Stimulated activated CD4-positive, alpha-beta T cell treated with anti-CD3 and anti-CD28 coated beads, Interleukin-4, amount 100 ng/mL, for 4 hours (primary cell): ENCODE results near the gene RPS6KC1.
"Not testable (repeated sequence)": the region's sequence is repeated elsewhere in the genome, so short reads cannot be mapped to it uniquely, and the experiment has no call there.

Experiments
- DNase-seq, 2 experiments: peaks; one replicate each; pipeline ENCODE4 v3.0.0-alpha.2; 2020

Gene RPS6KC1

DNA sequence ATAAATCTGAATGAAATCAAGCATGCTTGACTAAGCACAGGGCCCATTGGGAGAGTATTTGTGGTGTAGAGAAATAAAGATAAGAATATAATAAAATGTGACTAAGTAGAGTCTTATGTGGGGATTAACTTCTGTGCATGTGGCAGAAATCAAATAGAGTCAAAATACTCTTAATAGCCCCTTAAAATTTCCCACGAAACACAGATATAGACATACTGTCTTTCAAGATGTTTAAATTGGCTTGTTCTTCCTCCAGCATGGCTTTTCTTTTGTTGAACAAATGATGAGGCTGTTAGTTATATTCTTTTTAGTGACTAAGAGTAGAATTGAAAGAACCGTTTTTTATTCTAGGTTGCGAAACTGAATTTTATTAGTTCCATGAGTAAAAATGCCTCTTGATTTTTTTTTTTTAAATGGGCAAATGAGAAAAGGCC is 112.3 kb downstream of the RPS6KC1 start:
- DNase-seq, result no peak

DNA sequence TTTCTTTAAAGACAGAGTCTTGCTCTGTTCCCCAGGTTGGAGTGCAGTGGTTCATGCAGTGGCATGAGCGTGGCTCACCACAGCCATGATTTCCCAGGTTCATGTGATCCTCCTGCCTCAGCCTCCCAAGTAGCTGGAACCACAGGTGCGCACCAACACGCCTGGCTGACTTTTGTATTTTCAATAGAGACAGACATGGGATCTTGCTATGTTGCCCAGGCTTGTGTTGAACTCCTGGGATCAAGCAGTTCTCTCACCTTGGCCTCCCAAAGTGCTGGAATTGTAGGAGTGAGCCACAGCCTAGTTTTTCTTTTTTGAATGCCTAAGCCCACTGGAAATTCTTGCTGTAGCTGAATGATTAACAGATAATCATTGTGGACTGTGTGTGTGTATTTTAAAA is 113.5 kb downstream of the RPS6KC1 start:
- no peak for DNase-seq

DNA sequence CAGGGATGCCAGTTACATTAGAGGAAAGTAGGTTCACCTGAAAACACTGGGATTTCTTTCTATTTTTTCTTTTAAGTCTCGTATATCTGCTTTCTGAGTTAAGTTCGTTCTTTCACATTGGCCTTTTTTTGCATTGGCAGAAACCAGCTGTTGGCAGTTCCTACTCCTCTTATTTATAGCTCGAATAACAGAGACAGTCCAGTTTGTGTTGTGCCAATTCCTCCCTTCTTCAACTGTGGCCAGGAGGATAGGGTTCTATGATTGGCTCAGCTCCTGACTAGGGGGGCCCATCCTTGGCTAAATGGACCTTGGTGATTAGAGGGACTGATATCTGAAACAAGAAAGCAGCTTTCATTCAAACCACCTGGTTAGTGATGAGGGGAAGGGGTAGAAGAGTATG is 115.8 kb downstream of the RPS6KC1 start:
- no peak for DNase-seq

DNA sequence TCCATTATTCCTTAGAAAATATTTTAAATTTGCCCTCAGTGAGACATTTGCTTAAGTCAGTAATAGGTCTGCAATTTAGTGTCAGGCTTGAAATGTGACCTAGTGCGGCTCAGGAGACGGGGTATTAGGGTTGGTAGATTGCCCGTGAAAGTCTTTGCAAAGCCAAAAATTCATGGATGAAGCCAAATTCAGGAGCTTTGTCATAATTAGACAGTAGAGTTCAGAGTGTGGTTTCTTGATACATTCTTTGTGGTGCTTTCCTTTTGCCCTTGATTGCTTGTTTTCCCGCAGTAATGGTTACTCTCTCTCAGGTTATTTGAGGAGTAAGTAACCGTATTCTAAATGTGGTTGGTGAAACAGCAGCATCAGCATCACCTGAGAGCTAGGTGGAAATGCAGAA is 120.7 kb downstream of the RPS6KC1 start:
- no peak for DNase-seq

DNA sequence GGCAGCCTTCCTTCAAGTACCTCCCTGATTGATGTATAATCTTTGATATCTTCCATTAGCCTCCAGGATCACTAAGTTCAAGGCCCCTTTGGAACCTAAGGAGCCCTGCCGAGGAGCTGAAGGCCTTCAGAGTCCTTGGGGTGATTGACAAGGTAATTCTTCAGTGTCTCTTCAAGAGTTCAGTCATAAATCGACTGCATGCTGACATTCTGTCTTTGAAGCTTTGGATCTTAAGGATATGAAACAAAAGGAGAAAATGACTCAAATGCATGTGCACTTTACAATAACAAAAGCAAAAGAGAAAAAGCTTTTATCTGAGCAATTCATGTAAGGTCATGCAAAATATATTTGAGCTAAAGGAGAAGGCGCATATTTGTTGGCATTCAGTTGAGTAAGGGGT is 125.3 kb downstream of the RPS6KC1 start:
- no peak for DNase-seq

DNA sequence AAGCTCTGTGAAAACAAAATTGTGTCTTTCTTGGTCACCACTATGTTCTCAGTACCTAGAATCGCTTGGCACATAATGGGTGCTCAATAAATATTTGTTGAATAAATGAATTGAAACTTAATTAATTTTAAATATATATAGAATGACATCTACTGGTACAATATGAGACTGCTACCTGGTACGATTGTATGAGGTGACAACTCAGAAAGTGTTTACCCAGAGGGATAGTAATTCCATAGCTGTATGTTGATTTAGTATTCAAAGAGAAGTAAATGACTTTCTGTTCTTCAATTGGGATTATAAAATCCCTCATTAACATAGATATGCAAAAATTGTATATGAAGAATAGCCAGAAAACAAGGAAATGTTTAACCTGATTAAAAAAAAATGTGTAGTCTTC is 128.7 kb downstream of the RPS6KC1 start:
- no peak for DNase-seq

DNA sequence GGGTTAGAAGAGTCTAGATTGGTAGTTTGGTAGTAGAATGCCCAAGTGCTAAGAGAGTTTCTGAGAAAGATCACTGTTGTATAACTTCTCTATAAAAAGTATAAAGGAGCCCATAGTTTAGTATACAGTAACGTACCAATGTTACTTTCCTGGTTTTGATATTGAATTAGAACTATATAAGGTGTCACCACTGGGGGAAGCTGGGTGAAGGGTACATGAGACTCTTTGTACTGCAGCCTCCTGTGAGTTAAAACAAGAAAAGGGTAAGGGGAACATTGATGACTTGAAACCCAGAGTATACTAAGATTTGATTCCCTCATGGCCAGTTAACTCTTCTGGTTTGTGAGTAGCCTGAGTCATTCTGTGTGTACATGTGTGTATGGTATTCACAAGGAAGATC is 129.8 kb downstream of the RPS6KC1 start:
- no peak for DNase-seq

DNA sequence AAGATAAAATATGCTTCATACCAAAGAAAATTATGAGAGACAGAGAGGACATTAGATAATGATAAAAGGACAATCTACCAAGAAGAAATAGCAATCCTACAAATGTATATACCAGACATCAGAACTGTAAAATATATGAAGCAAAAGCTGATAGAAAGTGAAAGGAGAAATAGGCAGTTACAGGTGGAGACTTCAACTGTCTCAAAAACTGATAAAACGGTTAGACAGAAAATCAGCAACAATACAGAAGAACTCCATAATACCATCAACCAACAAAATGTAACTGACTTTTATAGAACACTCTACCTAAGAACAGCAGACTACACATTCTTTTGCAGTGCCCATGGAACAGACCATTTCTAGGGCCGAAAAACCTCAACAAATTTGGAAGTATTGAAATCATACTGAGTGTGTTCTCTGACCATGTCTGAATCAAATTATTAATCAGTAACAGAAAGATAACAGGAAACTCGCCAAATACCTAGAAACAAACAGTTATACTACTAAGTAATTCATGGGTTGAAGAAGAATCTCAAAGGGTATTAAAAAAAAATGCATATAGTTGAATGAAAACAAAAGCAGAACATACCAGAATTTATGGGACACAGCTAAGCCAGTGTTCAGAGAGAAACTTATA is 132.1 kb downstream of the RPS6KC1 start:
- no peak for DNase-seq

DNA sequence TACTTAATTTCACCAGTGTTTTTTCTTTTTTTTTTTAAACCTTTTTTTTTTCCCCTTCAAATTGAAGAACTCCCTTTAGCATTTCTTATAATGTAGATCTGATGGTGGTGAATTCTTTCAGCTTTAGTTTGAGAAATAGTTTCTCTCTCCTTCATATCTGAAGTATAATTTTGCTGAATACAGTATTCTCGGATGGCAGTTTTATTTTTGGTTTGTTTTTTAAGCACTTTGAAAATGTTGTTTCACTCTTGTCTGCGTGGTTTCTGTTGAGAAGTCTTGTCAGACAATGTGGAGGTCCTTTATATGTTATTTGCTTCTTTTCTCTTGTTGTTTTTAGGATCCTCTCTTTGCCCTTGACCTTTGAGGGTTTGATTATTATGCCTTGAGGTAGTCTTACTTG is 135.1 kb downstream of the RPS6KC1 start:
- DNase-seq, result no peak

DNA sequence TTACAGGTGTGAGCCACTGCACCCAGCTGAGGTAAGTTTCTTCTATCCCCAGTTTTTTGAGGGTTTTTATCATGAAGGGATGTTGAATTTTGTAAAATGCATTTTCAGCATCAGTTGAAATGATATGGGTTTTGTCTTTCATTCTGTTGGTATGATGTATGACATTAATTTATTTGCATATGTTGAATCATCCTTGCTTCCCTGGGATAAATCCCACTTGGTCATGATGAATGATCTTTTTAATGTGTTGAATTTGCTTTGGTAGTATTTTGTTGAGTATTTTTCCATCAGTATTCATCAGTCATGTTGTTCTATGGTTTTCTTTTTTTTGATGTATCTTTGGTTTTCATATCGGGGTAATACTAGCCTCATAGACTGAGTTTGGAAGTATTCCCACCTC is 141.0 kb downstream of the RPS6KC1 start:
- DNase-seq, result no peak

DNA sequence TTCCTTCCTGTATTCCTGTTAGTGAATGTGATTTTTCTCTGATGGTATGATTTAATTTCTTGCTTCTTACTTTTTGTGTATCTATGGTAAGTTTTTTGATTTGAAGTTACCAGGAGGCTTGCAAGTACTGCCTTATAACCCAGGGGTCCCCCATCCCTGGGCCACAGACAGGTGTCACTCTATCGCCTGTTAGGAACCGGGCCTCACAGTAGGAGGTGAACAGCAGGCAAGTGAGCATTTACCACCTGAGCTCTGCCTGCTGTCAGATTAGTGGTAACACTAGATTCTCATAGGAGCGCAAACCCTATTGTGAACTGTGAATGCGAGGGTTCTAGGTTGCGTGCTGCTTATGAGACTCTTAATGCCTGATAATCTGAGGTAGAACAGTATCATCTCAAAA is 143.3 kb downstream of the RPS6KC1 start:
- DNase-seq, result no peak

DNA sequence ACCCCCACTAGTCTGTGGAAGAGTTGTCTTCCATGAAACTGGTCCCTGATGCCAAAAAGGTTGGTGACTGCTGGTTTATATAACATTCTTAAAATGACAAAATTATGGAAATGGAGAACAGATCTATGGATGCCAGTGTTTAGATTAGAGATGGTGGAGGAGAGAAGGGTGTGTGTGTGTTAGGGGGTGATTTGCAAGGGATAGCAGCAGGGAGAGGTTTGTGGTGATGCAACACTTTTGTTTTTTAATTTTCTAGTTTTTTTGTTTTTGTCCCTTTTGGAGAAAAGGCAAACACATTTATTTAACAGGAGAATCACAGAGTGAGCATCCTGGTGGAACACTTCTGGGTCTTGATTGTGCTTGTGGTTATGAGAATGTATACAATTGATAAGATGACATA is 143.8 kb downstream of the RPS6KC1 start:
- no peak for DNase-seq

DNA sequence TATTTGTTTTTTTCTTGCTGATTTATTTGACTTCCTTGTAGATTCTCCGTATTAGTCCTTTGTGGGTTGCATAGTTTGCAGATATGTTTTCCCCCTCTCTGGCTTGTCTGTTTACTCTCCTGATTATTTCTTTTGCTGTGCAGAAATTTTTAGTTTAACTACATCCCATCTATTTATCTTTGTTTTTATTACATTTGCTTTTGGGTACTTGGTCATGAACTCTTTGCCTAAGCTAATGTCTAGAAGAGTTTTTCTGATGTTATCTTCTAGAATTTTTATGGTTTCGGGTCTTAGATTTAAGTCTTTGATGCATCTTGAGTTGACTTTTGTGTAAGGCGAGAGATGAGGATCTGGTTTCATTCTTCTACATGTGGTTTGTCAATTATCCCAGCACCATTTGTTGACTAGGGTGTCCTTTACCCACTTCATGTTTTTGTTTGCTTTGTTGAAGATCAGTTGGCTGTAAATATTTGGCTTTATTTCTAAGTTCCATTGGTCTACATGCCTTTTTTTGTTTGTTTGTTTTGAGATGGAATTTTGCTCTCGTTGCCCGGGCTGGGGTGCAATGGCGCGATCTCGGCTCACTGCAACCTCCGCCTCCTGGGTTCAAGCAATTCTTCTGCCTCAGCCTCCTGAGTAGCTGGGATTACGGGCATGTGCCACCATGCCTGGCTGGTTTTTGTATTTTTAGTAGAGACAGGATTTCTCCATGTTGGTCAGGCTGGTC is 145.4 kb downstream of the RPS6KC1 start:
- not testable (repeated sequence) for DNase-seq

DNA sequence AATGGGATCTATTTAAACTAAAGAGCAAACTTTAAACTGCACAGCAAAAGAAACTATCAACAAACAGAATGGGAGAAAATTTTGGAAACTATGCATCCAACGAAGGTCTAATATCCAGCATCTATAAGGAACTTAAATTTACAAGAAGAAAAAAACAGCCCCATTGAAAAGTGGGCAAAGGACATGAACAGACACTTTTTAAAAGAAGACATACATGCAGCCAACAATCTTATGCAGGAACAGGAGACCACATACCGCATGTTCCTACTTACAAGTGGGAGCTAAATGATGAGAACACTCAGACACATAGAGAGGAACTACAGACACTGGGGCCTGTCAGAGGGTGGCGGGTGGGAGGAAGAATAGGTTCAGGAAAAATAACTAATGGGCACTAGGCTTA is 149.6 kb downstream of the RPS6KC1 start:
- DNase-seq, result no peak

DNA sequence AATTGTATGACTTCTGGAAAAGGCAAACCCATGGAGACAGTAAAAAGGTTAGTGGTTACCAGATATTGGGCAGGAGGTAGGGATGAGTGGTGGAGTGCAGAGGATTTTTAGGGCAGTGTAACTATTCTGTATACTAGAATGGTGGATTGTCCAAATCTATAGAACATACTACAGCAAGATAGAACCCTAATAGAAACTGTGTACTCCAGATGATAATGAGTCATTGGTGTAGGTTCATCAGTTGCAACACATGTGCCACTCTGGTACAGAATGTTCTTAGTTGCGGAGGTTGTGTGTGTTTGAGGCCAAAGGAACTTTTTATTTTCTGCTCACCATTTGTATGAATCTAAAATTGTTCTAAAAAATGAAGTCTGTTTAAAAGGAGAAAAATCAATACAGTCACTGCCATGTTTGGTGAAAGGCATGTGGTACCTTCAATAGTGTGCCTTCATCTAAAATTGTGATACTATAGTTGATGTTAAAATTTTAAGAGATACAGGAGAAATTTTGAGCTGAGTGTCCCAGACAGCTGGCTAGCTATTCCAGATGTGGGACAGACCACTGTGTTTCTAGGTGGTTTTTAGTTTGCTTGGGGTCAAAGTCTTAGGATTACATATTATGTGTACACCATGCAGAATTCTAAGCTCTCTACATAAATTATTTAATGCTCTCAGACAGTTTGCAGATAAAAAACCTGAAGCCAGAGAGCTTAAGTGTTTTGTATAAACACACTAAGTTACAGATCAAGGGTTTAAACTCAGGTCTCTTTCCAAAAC is 150.5 kb downstream of the RPS6KC1 start:
- no peak for DNase-seq

DNA sequence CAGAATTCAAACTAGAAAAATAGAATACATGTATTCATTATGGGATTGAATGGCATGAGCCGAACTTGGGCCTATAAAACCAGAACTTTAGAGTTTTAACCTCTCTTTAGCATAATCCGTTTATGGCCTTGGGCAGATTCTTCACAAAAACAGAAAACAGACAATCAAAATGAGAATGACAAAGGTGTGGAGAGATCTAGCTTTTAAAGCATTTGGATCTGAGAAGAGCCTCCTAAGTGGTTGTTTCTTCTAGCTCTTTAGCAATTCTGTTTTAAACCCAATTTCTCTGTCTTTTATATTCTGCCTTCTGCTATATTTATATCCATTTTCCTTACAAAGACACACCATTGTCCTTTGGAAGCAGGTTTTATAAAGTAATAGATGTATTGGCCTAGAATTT is 160.2 kb downstream of the RPS6KC1 start:
- DNase-seq, result no peak

DNA sequence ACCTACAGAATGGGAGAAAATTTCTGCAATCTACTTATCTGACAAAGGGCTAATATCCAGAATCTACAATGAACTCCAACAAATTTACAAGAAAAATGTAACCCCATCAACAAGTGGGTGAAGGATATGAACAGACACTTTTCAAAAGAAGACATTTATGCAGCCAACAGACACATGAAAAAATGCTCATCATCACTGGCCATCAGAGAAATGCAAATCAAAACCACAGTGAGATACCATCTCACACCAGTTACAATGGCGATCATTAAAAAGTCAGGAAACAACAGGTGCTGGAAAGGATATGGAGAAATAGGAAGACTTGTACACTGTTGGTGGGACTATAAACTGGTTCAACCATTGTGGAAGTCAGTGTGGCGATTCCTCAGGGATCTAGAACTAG is 168.0 kb downstream of the RPS6KC1 start:
- DNase-seq, result not testable (repeated sequence)

DNA sequence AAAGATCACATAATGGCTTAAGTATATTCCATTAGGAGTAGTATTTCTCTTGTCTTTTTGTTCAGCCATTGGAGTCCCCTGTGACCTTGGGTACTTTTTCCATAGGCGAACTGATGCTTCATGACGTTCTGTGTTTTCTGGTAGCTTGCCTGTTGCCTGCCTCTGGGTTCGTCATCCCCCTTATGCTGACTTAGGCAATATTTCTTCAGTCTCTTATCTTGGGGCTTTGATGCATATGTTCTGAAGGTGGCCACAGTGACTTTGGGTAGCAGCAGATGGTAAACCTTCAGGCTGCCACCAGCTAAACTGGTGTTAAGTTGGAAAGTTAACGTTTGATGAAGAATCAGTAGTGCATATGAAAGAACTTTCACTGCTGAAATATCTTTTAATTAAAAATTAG is 170.2 kb downstream of the RPS6KC1 start:
- DNase-seq, result no peak

DNA sequence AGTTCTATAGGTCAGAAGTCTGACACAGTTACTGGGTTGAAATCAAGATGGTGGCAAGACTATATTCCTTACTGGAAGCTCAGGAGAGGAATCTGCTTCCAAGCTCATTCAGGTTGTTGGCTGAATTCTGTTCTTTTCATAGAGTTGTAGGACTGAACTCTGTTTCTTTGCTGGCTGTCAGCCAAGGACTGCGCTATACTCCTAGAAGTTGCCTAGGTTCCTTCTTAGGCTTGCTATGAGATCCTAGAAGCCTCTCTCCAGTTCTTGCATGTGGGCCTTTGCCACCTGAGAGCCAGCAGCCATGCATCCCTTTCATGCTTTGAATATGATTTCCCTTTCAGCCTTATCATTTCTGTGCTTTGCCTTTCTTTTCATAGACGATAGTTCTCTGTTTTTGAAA is 176.4 kb downstream of the RPS6KC1 start:
- DNase-seq, result no peak

DNA sequence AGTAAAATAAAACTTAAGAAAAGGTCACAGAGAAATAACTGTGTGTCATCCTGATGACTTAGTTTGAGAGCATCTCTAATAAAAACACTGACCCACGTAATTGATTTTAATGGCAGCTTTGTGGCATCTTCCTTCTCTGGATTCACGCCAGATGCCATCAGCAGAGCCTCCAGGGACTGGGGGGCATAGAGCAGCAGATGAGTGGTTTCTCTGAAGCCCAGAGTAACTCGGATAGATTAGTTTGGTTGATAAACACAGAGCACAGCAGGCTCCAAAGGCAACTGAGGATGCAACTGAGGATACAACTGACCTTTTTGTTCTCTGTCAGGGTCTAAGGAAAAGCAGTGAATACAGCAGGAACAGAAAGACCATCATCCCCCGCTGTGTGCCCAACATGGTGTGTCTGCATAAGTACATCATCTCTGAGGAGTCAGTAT is 180.8 kb downstream of the RPS6KC1 start:
- no peak for DNase-seq

DNA sequence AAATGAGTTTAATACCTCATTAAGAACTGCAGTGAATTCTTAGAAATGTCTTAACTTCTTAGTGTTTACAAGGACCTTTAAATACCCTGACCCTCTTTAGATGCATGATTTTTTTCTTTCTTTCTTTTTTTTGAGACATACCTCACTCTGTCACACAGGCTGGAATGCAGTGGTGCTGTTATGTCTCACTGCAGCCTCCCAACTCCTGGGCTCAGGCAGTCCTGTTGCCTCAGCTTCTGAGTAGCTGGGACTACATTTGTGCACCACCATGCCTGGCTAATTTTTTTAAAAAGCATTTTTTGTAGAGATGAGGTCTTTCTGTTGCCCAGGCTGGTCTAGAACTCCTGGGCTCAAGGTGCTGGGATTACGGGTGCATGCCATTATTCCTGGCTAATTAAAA is 191.8 kb downstream of the RPS6KC1 start:
- DNase-seq, result no peak

DNA sequence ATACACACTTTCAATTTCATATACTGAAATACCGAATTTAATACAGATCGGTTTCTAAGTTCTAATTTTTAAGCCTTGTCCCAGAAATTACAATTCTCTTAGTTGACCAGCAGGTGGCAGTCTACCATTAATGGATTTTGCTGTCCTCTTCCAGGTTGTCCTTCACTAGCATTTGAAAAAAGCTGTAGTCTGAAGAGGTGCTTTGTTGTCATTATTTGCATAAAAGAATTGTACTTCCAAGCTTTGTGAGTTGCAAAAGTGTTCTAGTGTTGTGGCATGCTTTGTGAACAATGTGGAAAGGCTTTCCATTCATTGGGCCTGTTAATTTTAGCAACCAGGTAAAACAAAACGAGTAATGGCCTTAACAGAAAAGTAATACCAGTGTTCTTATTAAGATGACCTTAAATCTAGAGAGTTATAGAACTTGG is 193.6 kb downstream of the RPS6KC1 start:
- no peak for DNase-seq

DNA sequence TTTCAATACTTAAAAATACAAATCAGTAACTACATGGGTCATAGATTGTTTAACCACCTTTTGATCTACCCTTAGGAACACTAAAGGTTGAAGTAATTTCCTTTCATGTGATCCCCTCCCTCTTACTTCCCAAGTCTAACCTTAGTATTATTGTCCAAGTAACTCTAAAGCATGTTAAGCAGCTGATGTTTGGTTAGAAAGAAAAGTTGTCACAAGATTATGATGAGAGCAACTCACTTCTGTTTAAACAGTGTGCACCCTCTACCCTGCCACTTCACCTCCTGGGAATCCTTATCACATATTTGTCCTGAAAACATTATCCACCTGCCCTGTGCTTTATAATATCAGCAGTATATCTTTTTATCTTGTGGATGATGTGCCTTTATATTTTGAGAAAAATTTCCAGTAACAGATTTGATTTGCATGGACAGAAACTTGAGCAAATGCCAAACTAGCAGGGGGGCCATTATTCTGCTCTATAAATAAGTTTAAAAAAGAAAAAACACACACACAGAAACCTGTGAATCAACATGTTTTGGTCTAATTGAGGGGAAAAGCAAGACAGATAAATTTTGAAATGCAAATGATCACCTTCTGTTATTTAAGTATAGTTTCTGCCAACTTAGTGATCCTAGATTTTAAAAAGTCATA is 194.3 kb downstream of the RPS6KC1 start:
- DNase-seq, result no peak

DNA sequence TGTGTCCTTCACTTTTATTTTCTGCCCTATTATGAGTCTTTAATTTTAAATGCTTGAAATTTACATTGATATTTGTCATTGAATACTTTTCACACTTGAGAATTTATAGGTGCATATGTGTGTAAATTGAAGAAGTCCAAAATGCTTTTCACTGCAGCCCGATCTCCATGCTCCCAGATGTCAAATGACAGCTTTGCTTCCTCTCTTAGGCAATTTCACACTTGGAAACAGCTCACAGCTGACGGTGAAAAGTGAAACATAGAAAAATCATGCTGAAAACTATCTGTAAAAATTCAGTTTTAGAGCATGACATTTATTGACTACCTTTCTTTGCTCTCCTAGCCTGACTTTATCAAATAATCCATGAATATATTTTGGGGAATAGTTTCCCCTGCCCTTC is 196.0 kb downstream of the RPS6KC1 start:
- DNase-seq, result no peak
